K562 (cell line): ENCODE measurements around the gene COX6A2. TPM values are rescaled to one million over a fixed set of nuclear protein-coding genes. Genes with fewer than 3 reads are reported as not detected.

Experiments used
- BDP1 ChIP-seq: IDR thresholded peaks from 3 replicates; pipeline ENCODE4 v1.6.1; 2011; ENCODE audit not compliant: insufficient read length, insufficient read depth
- CBX3 ChIP-seq, 2 experiments: IDR thresholded peaks; 1 replicate in 1 of 2; 2 replicates in 1 of 2; pipeline ENCODE4 v1.6.1; 2012; ENCODE audit warnings: inconsistent platforms in 2 of 2, low read length in 2 of 2, borderline replicate concordance in 1 of 2, control low read depth in 1 of 2
- CTBP1 ChIP-seq: fragments of 450-650 bp; IDR thresholded peaks from 2 replicates; pipeline ENCODE4 v1.6.1; 2016; ENCODE audit warnings: borderline replicate concordance
- DACH1 ChIP-seq: fragments of 450-650 bp; IDR thresholded peaks from 2 replicates; pipeline ENCODE4 v1.6.1; 2018; ENCODE audit not compliant: partially characterized antibody
- DDX20 ChIP-seq: fragments of 450-650 bp; IDR thresholded peaks from 2 replicates; pipeline ENCODE4 v1.6.1; 2016; ENCODE audit warnings: missing genetic modification characterization, low read depth, mild to moderate bottlenecking, missing compliant biosample characterization, moderate library complexity
- ETV1 ChIP-seq: fragments of 450-650 bp; conservative IDR thresholded peaks from 2 replicates; pipeline ENCODE4 v1.6.1; 2016; ENCODE audit warnings: missing genetic modification characterization, control low read depth, low read depth, missing compliant biosample characterization
- HDAC1 ChIP-seq, 2 experiments: fragments of 450-650 bp; IDR thresholded peaks; 2 replicates each; pipeline ENCODE4 v1.6.1; 2016 to 2017; ENCODE audit warnings: inconsistent platforms in 1 of 2, mild to moderate bottlenecking in 1 of 2, moderate library complexity in 1 of 2
- HLTF ChIP-seq: fragments of 450-650 bp; IDR thresholded peaks from 2 replicates; pipeline ENCODE4 v1.6.1; 2016
- IRF2 ChIP-seq: sonication (generic); formaldehyde crosslinking; IDR thresholded peaks from 2 replicates; pipeline ENCODE4 v1.8.1; 2022; ENCODE audit warnings: mild to moderate bottlenecking, missing genetic modification reagents
- JUNB ChIP-seq: fragments of 450-650 bp; formaldehyde crosslinking; conservative IDR thresholded peaks from 2 replicates; pipeline ENCODE4 v1.4.0; 2020; ENCODE audit warnings: mild to moderate bottlenecking
- NBN ChIP-seq: fragments of 450-650 bp; IDR thresholded peaks from 2 replicates; pipeline ENCODE4 v1.6.1; 2016; ENCODE audit warnings: low read depth, mild to moderate bottlenecking
- NR3C1 ChIP-seq: sonication (generic); formaldehyde crosslinking; IDR thresholded peaks from 2 replicates; pipeline ENCODE4 v1.8.1; 2022; ENCODE audit warnings: missing genetic modification reagents
- SMAD1 ChIP-seq: fragments of 150-350 bp; IDR thresholded peaks from 2 replicates; pipeline ENCODE4 v1.6.1; 2014; ENCODE audit warnings: low read length, low read depth; ENCODE audit not compliant: partially characterized antibody
- SMARCC2 ChIP-seq: fragments of 450-650 bp; IDR thresholded peaks from 2 replicates; pipeline ENCODE4 v1.6.1; 2017; ENCODE audit warnings: antibody characterized with exemption, moderate library complexity, mild to moderate bottlenecking, low read depth
- ZNF253 ChIP-seq: fragments of 250-450 bp; sonication (Bioruptor Pico); conservative IDR thresholded peaks from 2 replicates; pipeline ENCODE4 v1.6.1; 2021; ENCODE audit warnings: mild to moderate bottlenecking
- polyA plus RNA-seq, 8 experiments: library from polyadenylated mRNA; depleted of rRNA in 4 of 8; stranded (reverse) in 5 of 8; unstranded in 3 of 8; fragments of >200 nt; fragmentation: Nextera tagmentation in 2 of 8; fragmentation: Illumina TruSeq in 1 of 8; extraction: Ambion mirVana in 2 of 8; extraction: Trizol in 1 of 8; gene quantifications; 2 replicates each; pipeline versions ENCODE4 v1.2.1 to v1.2.3, GENCODE V29; 2011 to 2014; ENCODE audit warnings: inconsistent platforms in 1 of 8, missing spikeins in 1 of 8
- total RNA-seq, 7 experiments: library from RNA; depleted of rRNA in 6 of 7; stranded (reverse); fragments of >200 nt in 6 of 7; fragmentation: Illumina TruSeq in 2 of 7; extraction: Trizol in 2 of 7; gene quantifications; 2 replicates each; pipeline versions ENCODE4 v1.2.1 to v1.2.3, GENCODE V29; 2011 to 2021; ENCODE audit warnings: low replicate concordance in 1 of 7
- TF ChIP-seq, protein P1 (sequence below), 2 experiments: IDR thresholded peaks; 2 replicates each; pipeline ENCODE4 v1.6.1; 2012; ENCODE audit warnings: improper control_type of control experiment in 2 of 2, low read depth in 2 of 2, low read length in 2 of 2, borderline replicate concordance in 1 of 2
- TF ChIP-seq, protein P2 (sequence below): sonication (generic); formaldehyde crosslinking; IDR thresholded peaks from 2 replicates; pipeline ENCODE4 v1.8.1; 2023; ENCODE audit warnings: mild to moderate bottlenecking, missing genetic modification reagents
- TF ChIP-seq, protein P3 (sequence below): fragments of 250-450 bp; sonication (Bioruptor Pico); IDR thresholded peaks from 2 replicates; pipeline ENCODE4 v1.8.0; 2021; ENCODE audit warnings: moderate library complexity, mild to moderate bottlenecking, inconsistent platforms
- TF ChIP-seq, protein P4 (sequence below): sonication (generic); formaldehyde crosslinking; IDR thresholded peaks from 2 replicates; pipeline ENCODE4 v1.8.0; 2022; ENCODE audit warnings: mild to moderate bottlenecking, missing genetic modification reagents
- TF ChIP-seq, protein P5 (sequence below), 2 experiments: fragments of 450-650 bp; IDR thresholded peaks; 2 replicates each; pipeline ENCODE4 v1.6.1; 2016

Gene COX6A2
- total and polyA plus RNA-seq, 9 of the 15 experiments (the other 6 are each of a cell fraction or from before 2014, with no cell fraction given): not detected

DNA sequence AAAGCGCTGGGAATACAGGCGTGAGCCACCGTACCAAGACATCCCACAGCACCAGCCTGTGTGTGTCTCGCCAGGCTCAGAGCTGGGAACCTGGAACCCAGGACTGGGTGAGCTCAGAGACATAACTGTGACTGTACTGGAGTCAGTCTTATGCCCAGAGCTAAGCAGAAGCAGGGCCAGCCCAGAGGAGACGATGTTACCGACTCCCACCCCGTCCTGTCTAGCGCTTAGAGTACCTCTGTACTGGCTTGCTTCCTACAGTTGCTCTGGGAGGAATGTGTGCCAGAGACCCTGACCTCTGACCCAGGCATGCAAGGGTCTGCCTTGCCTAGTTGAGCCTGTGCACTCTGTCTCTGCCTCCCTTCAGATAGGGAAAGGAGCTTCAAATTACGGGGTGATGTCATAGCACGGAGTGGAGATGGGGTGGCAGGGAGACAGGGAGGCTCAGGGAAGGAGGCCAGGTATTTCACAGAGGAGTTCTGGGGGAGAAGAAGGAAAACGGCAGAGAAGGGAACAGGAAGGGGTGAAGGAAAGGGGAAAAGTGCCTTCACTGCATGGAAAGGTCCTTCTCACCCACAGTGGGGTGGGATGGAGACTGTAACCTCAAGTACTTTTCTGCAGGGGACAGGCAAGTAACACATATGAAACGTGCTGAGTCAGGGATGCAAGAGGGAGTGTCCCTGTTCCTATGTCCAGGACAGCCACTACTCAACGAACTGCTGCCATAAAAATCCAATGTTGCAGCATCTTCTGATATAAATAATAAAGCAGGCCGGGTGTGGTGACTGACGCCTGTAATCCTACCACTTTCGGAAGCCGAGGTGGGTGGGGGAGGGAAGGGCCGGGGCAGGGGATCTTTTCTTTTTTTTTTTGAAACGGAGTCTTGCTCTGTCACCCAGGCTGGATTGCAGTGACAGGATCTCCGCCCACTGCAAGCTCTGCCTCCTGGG lies 25.4 kb upstream of the COX6A2 start (continued):
- TF ChIP-seq HDAC1 (IDR thresholded peaks at IDR 0.05): peak in 1 of 2 experiments; percentile 67; a peak in 2 of 4 replicates
- peak; percentile 75 for TF ChIP-seq CTBP1
- TF ChIP-seq, protein P1, sequence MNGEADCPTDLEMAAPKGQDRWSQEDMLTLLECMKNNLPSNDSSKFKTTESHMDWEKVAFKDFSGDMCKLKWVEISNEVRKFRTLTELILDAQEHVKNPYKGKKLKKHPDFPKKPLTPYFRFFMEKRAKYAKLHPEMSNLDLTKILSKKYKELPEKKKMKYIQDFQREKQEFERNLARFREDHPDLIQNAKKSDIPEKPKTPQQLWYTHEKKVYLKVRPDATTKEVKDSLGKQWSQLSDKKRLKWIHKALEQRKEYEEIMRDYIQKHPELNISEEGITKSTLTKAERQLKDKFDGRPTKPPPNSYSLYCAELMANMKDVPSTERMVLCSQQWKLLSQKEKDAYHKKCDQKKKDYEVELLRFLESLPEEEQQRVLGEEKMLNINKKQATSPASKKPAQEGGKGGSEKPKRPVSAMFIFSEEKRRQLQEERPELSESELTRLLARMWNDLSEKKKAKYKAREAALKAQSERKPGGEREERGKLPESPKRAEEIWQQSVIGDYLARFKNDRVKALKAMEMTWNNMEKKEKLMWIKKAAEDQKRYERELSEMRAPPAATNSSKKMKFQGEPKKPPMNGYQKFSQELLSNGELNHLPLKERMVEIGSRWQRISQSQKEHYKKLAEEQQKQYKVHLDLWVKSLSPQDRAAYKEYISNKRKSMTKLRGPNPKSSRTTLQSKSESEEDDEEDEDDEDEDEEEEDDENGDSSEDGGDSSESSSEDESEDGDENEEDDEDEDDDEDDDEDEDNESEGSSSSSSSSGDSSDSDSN (IDR thresholded peaks at IDR 0.05; ENCODE audit: borderline replicate concordance in 1 of 2, low read depth in 2 of 2, low read length in 2 of 2): no peak
- TF ChIP-seq, protein P2, sequence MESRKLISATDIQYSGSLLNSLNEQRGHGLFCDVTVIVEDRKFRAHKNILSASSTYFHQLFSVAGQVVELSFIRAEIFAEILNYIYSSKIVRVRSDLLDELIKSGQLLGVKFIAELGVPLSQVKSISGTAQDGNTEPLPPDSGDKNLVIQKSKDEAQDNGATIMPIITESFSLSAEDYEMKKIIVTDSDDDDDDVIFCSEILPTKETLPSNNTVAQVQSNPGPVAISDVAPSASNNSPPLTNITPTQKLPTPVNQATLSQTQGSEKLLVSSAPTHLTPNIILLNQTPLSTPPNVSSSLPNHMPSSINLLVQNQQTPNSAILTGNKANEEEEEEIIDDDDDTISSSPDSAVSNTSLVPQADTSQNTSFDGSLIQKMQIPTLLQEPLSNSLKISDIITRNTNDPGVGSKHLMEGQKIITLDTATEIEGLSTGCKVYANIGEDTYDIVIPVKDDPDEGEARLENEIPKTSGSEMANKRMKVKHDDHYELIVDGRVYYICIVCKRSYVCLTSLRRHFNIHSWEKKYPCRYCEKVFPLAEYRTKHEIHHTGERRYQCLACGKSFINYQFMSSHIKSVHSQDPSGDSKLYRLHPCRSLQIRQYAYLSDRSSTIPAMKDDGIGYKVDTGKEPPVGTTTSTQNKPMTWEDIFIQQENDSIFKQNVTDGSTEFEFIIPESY (CRISPR knock-in tag): no peak
- peak; percentile 38; the same call in 1 of the 2 replicates for TF ChIP-seq ETV1 (tag)
- TF ChIP-seq ZNF253 (CRISPR knock-in tag): no peak
- no peak for TF ChIP-seq SMAD1
- TF ChIP-seq JUNB: no peak
- TF ChIP-seq BDP1: no peak
- TF ChIP-seq DACH1: no peak
- no peak for TF ChIP-seq CBX3 (IDR thresholded peaks at IDR 0.05; ENCODE audit: borderline replicate concordance in 1 of 2, low read length in 2 of 2)
- TF ChIP-seq, protein P3, sequence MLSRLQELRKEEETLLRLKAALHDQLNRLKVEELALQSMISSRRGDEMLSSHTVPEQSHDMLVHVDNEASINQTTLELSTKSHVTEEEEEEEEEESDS (CRISPR knock-in tag): no peak
- TF ChIP-seq NR3C1 (CRISPR knock-in tag): no peak
- TF ChIP-seq DDX20 (tag): no peak
- TF ChIP-seq HLTF: peak; percentile 85
- TF ChIP-seq, protein P4, sequence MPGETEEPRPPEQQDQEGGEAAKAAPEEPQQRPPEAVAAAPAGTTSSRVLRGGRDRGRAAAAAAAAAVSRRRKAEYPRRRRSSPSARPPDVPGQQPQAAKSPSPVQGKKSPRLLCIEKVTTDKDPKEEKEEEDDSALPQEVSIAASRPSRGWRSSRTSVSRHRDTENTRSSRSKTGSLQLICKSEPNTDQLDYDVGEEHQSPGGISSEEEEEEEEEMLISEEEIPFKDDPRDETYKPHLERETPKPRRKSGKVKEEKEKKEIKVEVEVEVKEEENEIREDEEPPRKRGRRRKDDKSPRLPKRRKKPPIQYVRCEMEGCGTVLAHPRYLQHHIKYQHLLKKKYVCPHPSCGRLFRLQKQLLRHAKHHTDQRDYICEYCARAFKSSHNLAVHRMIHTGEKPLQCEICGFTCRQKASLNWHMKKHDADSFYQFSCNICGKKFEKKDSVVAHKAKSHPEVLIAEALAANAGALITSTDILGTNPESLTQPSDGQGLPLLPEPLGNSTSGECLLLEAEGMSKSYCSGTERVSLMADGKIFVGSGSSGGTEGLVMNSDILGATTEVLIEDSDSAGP (CRISPR knock-in tag): no peak
- TF ChIP-seq NBN: 0 out of 2 replicates have a peak, but pooled peaks have one; percentile 35
- TF ChIP-seq, protein P5, sequence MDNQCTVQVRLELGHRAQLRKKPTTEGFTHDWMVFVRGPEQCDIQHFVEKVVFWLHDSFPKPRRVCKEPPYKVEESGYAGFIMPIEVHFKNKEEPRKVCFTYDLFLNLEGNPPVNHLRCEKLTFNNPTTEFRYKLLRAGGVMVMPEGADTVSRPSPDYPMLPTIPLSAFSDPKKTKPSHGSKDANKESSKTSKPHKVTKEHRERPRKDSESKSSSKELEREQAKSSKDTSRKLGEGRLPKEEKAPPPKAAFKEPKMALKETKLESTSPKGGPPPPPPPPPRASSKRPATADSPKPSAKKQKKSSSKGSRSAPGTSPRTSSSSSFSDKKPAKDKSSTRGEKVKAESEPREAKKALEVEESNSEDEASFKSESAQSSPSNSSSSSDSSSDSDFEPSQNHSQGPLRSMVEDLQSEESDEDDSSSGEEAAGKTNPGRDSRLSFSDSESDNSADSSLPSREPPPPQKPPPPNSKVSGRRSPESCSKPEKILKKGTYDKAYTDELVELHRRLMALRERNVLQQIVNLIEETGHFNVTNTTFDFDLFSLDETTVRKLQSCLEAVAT (IDR thresholded peaks at IDR 0.05): peak; percentile 12 to 33; a peak in 2 of 4 replicates
- no peak for TF ChIP-seq SMARCC2
- no peak for TF ChIP-seq IRF2 (CRISPR knock-in tag)
